Uterus (tissue), 2 donors: ENCODE results near the gene KHDRBS2.

Source experiments
- CTCF ChIP-seq, 4 experiments: fragments of 200-600 bp in 2 of 4; fragments of 450-650 bp in 2 of 4; sonication (generic) in 2 of 4; IDR thresholded peaks; one replicate each; pipeline ENCODE4 v1.5.1; 2016 to 2019; ENCODE audit warnings: antibody characterized with exemption in 4 of 4, mild to moderate bottlenecking in 2 of 4, moderate library complexity in 1 of 4
- POLR2A ChIP-seq, 2 donors: fragments of 450-650 bp; IDR thresholded peaks; one replicate each; pipeline ENCODE4 v1.6.1; 2016; ENCODE audit warnings: antibody characterized with exemption in 2 of 2, mild to moderate bottlenecking in 1 of 2, moderate library complexity in 1 of 2

- no peak for TF ChIP-seq CTCF (IDR thresholded peaks at IDR 0.05)
- TF ChIP-seq POLR2A (IDR thresholded peaks at IDR 0.05), result no peak
These were observed 417.4 kb downstream of the KHDRBS2 start for GRCh38 chr6:61868507-61869080.
